Measurements from ENCODE around the gene CCL21.

The CCL21 gene

GRCh38 chr9:34669809-34670562 lies 40.0 kb downstream of the CCL21 start:
- no peak for DNase-seq

DNA sequence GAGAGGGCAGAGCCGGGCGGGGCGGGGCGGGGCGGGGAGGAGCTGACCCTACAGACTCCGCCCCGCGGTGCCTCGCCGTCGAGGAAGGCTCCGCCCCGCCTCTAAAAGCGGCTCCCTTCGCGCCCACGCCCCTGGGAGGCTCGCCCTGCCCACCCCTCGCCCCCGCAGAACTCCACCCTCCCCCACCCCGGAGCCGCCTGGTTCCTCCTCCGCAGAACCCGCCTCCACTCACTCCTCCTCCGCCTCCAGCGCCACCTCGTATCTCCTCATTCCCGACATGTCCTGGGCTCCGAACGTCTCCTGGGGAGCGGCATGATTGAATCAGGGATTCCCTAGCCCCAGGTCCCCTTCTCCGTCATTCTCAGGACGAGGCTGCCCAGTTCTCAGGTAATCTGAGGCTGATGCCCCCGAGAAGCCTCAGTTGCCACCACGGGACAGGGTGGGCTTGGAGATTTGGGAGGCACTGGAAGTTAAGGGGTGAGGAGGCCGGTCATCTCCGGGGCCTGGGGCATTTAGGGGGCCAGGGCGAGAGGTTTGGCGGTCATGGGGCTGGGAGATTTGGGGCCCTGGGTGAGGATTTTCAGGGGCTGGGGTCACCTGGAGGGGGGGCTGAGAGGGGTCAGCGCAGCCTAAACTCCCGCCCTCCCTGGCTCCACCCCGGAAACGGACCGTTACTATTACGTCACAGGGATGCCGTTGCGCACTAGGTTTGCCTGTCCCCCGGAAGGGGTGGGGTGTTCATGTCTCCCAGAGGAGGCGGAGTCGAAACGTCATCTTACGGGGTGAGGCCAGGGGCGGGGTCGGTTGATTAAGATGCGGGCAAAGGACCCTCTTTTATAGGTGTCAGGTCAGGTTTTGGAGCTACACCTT lies 44.3 kb downstream of the CCL21 start:
- DNase-seq: peak; percentile 87 to 92 (median 90)

GRCh38 chr9:34665067-34665380 lies 44.9 kb downstream of the CCL21 start:
- no peak for DNase-seq

GRCh38 chr9:34664281-34665066 lies 45.5 kb downstream of the CCL21 start:
- DNase-seq: peak; percentile 40 to 75 (median 64)

- DNase-seq: peak in 1 of 5 donors; percentile 11
Measured at GRCh38 chr9:34663303-34663605, 46.7 kb downstream of the CCL21 start.

DNA sequence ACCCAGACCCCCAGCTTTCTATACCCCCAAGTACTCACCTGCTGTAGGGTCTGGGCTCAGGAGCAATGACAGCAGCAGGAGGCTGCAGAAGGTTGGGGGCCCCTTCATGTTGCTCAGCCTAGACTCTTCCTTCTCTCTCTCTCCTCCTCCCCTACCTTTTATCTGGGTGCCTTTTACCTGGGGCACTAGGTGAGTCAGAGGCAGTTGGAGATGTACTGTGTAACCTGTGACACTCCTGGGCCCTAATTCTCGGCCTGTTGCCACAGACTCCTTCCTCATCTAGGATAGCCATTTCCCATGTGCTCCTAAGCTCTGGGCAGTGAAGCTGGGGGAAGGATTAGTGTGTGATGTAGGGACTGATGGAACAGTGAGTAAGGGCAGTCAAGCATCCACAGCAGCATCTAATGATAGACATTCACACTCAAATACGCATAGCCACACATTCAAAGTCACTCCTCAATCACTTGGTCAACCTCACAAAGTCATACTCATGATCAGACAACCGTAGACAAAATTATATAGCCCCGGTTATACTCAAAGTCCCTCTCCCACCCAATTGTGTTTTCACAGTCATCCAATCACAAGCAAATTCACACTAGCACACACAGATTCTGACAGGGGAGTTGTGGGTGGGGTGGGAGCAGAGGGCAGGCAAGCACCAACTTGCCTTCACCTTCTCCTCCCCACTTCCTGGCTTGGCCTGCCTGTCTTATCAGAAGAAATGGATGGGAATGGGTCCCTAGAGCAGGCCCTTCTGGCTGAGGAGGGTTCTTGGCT lies 47.2 kb downstream of the CCL21 start, which contains the start of gene CCL27:
Gene CCL27, minus strand, starts transcription at position 132 of the 777 bp plus-strand sequence. Its CDS starts 24 bp downstream, at position 108.
- DNase-seq: no peak

GRCh38 chr9:34659592-34660253 lies 50.2 kb downstream of the CCL21 start:
- DNase-seq: no peak
